PC-9 (cell line): ENCODE results near the gene MTUS2. TPM values are rescaled to one million over a fixed set of nuclear protein-coding genes. Genes with fewer than 3 reads are reported as not detected.

ENCODE experiments used
- BruUV-seq: library from RNA; stranded (reverse); fragments of 400-500 nt; replicated peaks from 2 replicates; lab custom pipeline; 2021; lab: Mats Ljungman, UMichigan
- CTCF ChIA-PET: fragments of 300-600 bp; sonication (Branson Sonifier 250); formaldehyde crosslinking; loops from one replicate; lab custom pipeline; 2022; ENCODE audit warnings: antibody characterized with exemption; lab: Charles Lee
- POLR2A ChIA-PET: fragments of 300-600 bp; sonication (Branson Sonifier 250); formaldehyde crosslinking; loops from one replicate; lab custom pipeline; 2022; ENCODE audit warnings: antibody characterized with exemption; ENCODE audit not compliant: unreplicated experiment; lab: Charles Lee
- DNase-seq, 2 experiments: peaks; one replicate each; pipeline versions ENCODE4 v3.0.0 to v3.0.0-alpha.2; 2015 to 2022; ENCODE audit warnings: mixed read lengths in 1 of 2
- H2AFZ ChIP-seq: fragments of 200-600 bp; sonication (generic); 2 replicates; pipeline ENCODE4 v1.8.1; 2017; ENCODE audit warnings: antibody characterized with exemption
- H3F3A ChIP-seq: fragments of 200-600 bp; sonication (generic); 2 replicates; pipeline ENCODE4 v1.8.1; 2017; ENCODE audit warnings: antibody characterized with exemption, mild to moderate bottlenecking, low read depth; ENCODE audit not compliant: insufficient read depth
- H3K27ac ChIP-seq: fragments of 200-600 bp; sonication (generic); 2 replicates; pipeline ENCODE4 v1.6.1; 2016; ENCODE audit warnings: mixed run types
- H3K27me3 ChIP-seq: fragments of 200-600 bp; sonication (generic); 2 replicates; pipeline ENCODE4 v1.6.1; 2016; ENCODE audit warnings: low read depth, mixed run types; ENCODE audit not compliant: insufficient read depth
- H3K36me3 ChIP-seq: fragments of 200-600 bp; sonication (generic); 2 replicates; pipeline ENCODE4 v1.6.1; 2016; ENCODE audit warnings: low read depth, mixed run types
- H3K4me1 ChIP-seq: fragments of 200-600 bp; sonication (generic); replicated peaks from 2 replicates; pipeline ENCODE4 v1.6.1; 2016; ENCODE audit warnings: mixed run types; ENCODE audit not compliant: insufficient read depth
- H3K4me2 ChIP-seq: fragments of 200-600 bp; sonication (generic); 2 replicates; pipeline ENCODE4 v1.6.1; 2017; ENCODE audit warnings: mixed run types
- H3K4me3 ChIP-seq: fragments of 200-600 bp; sonication (generic); 2 replicates; pipeline ENCODE4 v1.6.1; 2016; ENCODE audit warnings: mixed run types
- H3K79me2 ChIP-seq: fragments of 200-600 bp; sonication (generic); 2 replicates; pipeline ENCODE4 v1.6.1; 2017; ENCODE audit warnings: low read depth, mixed run types
- H3K9me2 ChIP-seq: fragments of 200-600 bp; sonication (generic); 2 replicates; pipeline ENCODE4 v1.8.1; 2017; ENCODE audit warnings: mild to moderate bottlenecking; ENCODE audit not compliant: insufficient read depth
- H3K9me3 ChIP-seq: fragments of 200-600 bp; sonication (generic); 2 replicates; pipeline ENCODE4 v1.8.1; 2016; ENCODE audit warnings: low read depth; ENCODE audit not compliant: insufficient read depth
- H4K20me1 ChIP-seq: fragments of 200-600 bp; sonication (generic); 2 replicates; pipeline ENCODE4 v1.8.1; 2017; ENCODE audit not compliant: insufficient read depth
- CTCF ChIP-seq: fragments of 200-600 bp; sonication (generic); conservative IDR thresholded peaks from 2 replicates; pipeline ENCODE4 v1.6.1; 2017; ENCODE audit warnings: mixed run types, antibody characterized with exemption, mild to moderate bottlenecking, moderate library complexity
- EZH2 ChIP-seq: fragments of 200-600 bp; sonication (generic); IDR thresholded peaks from 2 replicates; pipeline ENCODE4 v1.8.0; 2017; ENCODE audit warnings: antibody characterized with exemption, low read depth
- intact Hi-C: fragments of 100-400 bp; cut with micrococcal nuclease; formaldehyde crosslinking; loops from one replicate; pipeline ENCODE4 v1.10.0; 2022; ENCODE audit not compliant: unreplicated experiment
- total RNA-seq: library from RNA; stranded (reverse); gene quantifications from 2 replicates; pipeline ENCODE4 v1.2.3, GENCODE V29; 2021

MTUS2 gene
- total RNA-seq, 1 experiment from 2014 or later: not detected

GRCh38 chr13:29359181-29359580 is 539.0 kb downstream of the MTUS2 start:
- H3K4me1 ChIP-seq: no peaks in the 10 kb centered on the region
- no TSS peak for BruUV-seq
- H4K20me1 ChIP-seq: no peaks in the 10 kb centered on the region
- H3K4me3 ChIP-seq: no peak overlapping the region
- no peaks in the 10 kb centered on the region for H3K36me3 ChIP-seq
- no peaks in the 10 kb centered on the region for H3K9me3 ChIP-seq
- H3K9me2 ChIP-seq: no peaks in the 10 kb centered on the region
- H3K27me3 ChIP-seq: peaks cover 76% of the 10 kb centered on the region
- H3K79me2 ChIP-seq: no peaks in the 10 kb centered on the region
- POLR2A ChIA-PET: no interaction called here
- H2AFZ ChIP-seq: no peak overlapping the region
- H3K27ac ChIP-seq: no peak overlapping the region
- CTCF ChIA-PET: no interaction called here
- TF ChIP-seq CTCF: no peak
- H3F3A ChIP-seq: no peaks in the 10 kb centered on the region
- H3K4me2 ChIP-seq: no peak overlapping the region
- intact Hi-C loops: no loop called here
- no peak for DNase-seq

- TF ChIP-seq EZH2: no peak
- no peak for TF ChIP-seq CTCF
- no peak overlapping the region for H2AFZ ChIP-seq
- H3K36me3 ChIP-seq: no peaks in the 10 kb centered on the region
- no peak for DNase-seq
- no peak overlapping the region for H3K27ac ChIP-seq
- CTCF ChIA-PET: no interaction called here
- no peak overlapping the region for H3K4me2 ChIP-seq
- POLR2A ChIA-PET: no interaction called here
- H3K9me3 ChIP-seq: no peaks in the 10 kb centered on the region
- no TSS peak for BruUV-seq
- no peaks in the 10 kb centered on the region for H3K79me2 ChIP-seq
- intact Hi-C loops: loop anchor here (10.0 kb wide), 2 partner anchors 557 to 1997 kb away; no protein-coding TSS in a partner anchor
- H3K27me3 ChIP-seq: peaks cover 65% of the 10 kb centered on the region
- no peaks in the 10 kb centered on the region for H4K20me1 ChIP-seq
- no peaks in the 10 kb centered on the region for H3F3A ChIP-seq
- H3K4me3 ChIP-seq: no peak overlapping the region
- no peaks in the 10 kb centered on the region for H3K9me2 ChIP-seq
- no peaks in the 10 kb centered on the region for H3K4me1 ChIP-seq
These were observed 541.6 kb downstream of the MTUS2 start for GRCh38 chr13:29361716-29362115.

- Histone ChIP-seq H3K36me3 (no peaks in the 10 kb centered on the region), H3K79me2 (no peaks in the 10 kb centered on the region), H2AFZ (no peak overlapping the region), H3K9me2 (no peaks in the 10 kb centered on the region), H3K4me2 (no peak overlapping the region), H3F3A (no peaks in the 10 kb centered on the region), H3K4me3 (no peak overlapping the region), H3K9me3 (no peaks in the 10 kb centered on the region), H3K4me1 (no peaks in the 10 kb centered on the region), H3K27ac (no peak overlapping the region), H3K27me3 (peaks cover 52% of the 10 kb centered on the region), H4K20me1 (no peaks in the 10 kb centered on the region)
- no peak for TF ChIP-seq EZH2
- TF ChIP-seq CTCF: peak; percentile 84
- BruUV-seq: no TSS peak
- ChIA-PET POLR2A (no interaction called here), CTCF (no interaction called here)
- peak in 1 of 2 experiments; percentile 6 for DNase-seq
- intact Hi-C loops: loop anchor here (10.0 kb wide), 2 partner anchors 558 to 1998 kb away; no protein-coding TSS in a partner anchor
These were observed 542.9 kb downstream of the MTUS2 start for GRCh38 chr13:29362849-29363604.
